H9 (cell line): Measurements from ENCODE around the gene COCH. TPM values are rescaled to one million over a fixed set of nuclear protein-coding genes. Genes with fewer than 3 reads are reported as not detected.

Experiments used
- DNase-seq: peaks from one replicate; pipeline ENCODE4 v3.0.0-alpha.2; 2017
- H2AFZ ChIP-seq: one replicate; pipeline ENCODE4 v1.6.1; 2013; ENCODE audit warnings: mild to moderate bottlenecking, low read length, control low read depth, moderate library complexity
- H2AK5ac ChIP-seq: 2 replicates; pipeline ENCODE4 v1.6.1; 2013; ENCODE audit warnings: low read length, control low read depth, mixed read lengths; ENCODE audit not compliant: insufficient read length
- H2BK120ac ChIP-seq: one replicate; pipeline ENCODE4 v1.6.1; 2013; ENCODE audit warnings: low read depth, mild to moderate bottlenecking, low read length, control low read depth, inconsistent platforms; ENCODE audit not compliant: poor library complexity, severe bottlenecking
- H2BK12ac ChIP-seq: 2 replicates; pipeline ENCODE4 v1.6.1; 2013; ENCODE audit warnings: low read length, control low read depth, mixed read lengths, low read depth; ENCODE audit not compliant: insufficient read length
- H2BK15ac ChIP-seq: 2 replicates; pipeline ENCODE4 v1.6.1; 2013; ENCODE audit warnings: low read depth, low read length, control low read depth
- H2BK20ac ChIP-seq: one replicate; pipeline ENCODE4 v1.6.1; 2013; ENCODE audit warnings: low read depth, mild to moderate bottlenecking, low read length, control low read depth, inconsistent platforms; ENCODE audit not compliant: poor library complexity, severe bottlenecking
- H2BK5ac ChIP-seq: 2 replicates; pipeline ENCODE4 v1.6.1; 2013; ENCODE audit warnings: low read length, control low read depth, mixed read lengths; ENCODE audit not compliant: insufficient read length
- H3K14ac ChIP-seq: 2 replicates; pipeline ENCODE4 v1.6.1; 2013; ENCODE audit warnings: low read length, control low read depth; ENCODE audit not compliant: insufficient read depth
- H3K18ac ChIP-seq: 2 replicates; pipeline ENCODE4 v1.6.1; 2013; ENCODE audit warnings: low read depth, mild to moderate bottlenecking, mixed read lengths, low read length, control low read depth; ENCODE audit not compliant: insufficient read length
- H3K23ac ChIP-seq: 2 replicates; pipeline ENCODE4 v1.6.1; 2013; ENCODE audit warnings: low read length, control low read depth, mixed read lengths, low read depth; ENCODE audit not compliant: insufficient read length
- H3K23me2 ChIP-seq: 2 replicates; pipeline ENCODE4 v1.6.1; 2013; ENCODE audit warnings: low read depth, mild to moderate bottlenecking, mixed read lengths, low read length, control low read depth; ENCODE audit not compliant: insufficient read length, poor library complexity, severe bottlenecking
- H3K27ac ChIP-seq: 2 replicates; pipeline ENCODE4 v1.5.1; 2013; ENCODE audit warnings: low read length, control low read depth, mixed read lengths, low read depth; ENCODE audit not compliant: insufficient read length
- H3K27me3 ChIP-seq: 2 replicates; pipeline ENCODE4 v1.6.1; 2013; ENCODE audit warnings: low read length, control low read depth, inconsistent platforms; ENCODE audit not compliant: insufficient read depth
- H3K4ac ChIP-seq: 2 replicates; pipeline ENCODE4 v1.6.1; 2013; ENCODE audit warnings: low read depth, mild to moderate bottlenecking, control low read depth, inconsistent platforms, low read length, moderate library complexity
- H3K4me1 ChIP-seq: 2 replicates; pipeline ENCODE4 v1.6.1; 2013; ENCODE audit warnings: low read length, control low read depth, inconsistent platforms; ENCODE audit not compliant: insufficient read depth
- H3K4me2 ChIP-seq: 2 replicates; pipeline ENCODE4 v1.6.1; 2013; ENCODE audit warnings: low read length, control low read depth, mixed read lengths; ENCODE audit not compliant: insufficient read length, insufficient read depth
- H3K56ac ChIP-seq: 2 replicates; pipeline ENCODE4 v1.6.1; 2013; ENCODE audit warnings: low read depth, mild to moderate bottlenecking, mixed read lengths, low read length, control low read depth; ENCODE audit not compliant: insufficient read length
- H3K79me1 ChIP-seq: 2 replicates; pipeline ENCODE4 v1.6.1; 2013; ENCODE audit warnings: low read depth, mild to moderate bottlenecking, moderate library complexity, low read length, control low read depth, inconsistent platforms; ENCODE audit not compliant: insufficient read depth, poor library complexity, severe bottlenecking
- H3K79me2 ChIP-seq: 2 replicates; pipeline ENCODE4 v1.6.1; 2013; ENCODE audit warnings: low read length, control low read depth, inconsistent platforms; ENCODE audit not compliant: insufficient read depth
- H3K9ac ChIP-seq: 2 replicates; pipeline ENCODE4 v1.6.1; 2013; ENCODE audit warnings: low read length, control low read depth, mixed read lengths; ENCODE audit not compliant: insufficient read length; ENCODE audit errors: extremely low read depth
- H3K9me3 ChIP-seq: one replicate; pipeline ENCODE4 v1.6.1; 2013; ENCODE audit warnings: low read depth, low read length, inconsistent platforms; ENCODE audit not compliant: control insufficient read depth
- H3T11ph ChIP-seq: one replicate; pipeline ENCODE4 v1.6.1; 2013; ENCODE audit warnings: mild to moderate bottlenecking, low read length, control low read depth, inconsistent platforms
- H4K20me1 ChIP-seq: one replicate; pipeline ENCODE4 v1.6.1; 2013; ENCODE audit not compliant: control insufficient read depth, insufficient read length, insufficient read depth
- H4K5ac ChIP-seq: 2 replicates; pipeline ENCODE4 v1.6.1; 2013; ENCODE audit warnings: low read depth, mild to moderate bottlenecking, mixed read lengths, low read length, control low read depth; ENCODE audit not compliant: insufficient read length
- H4K8ac ChIP-seq: replicated peaks from 2 replicates; pipeline ENCODE4 v1.6.1; 2013; ENCODE audit warnings: low read length, control low read depth, mixed read lengths, low read depth; ENCODE audit not compliant: insufficient read length
- H4K91ac ChIP-seq: 2 replicates; pipeline ENCODE4 v1.6.1; 2013; ENCODE audit warnings: low read depth, mild to moderate bottlenecking, moderate library complexity, mixed read lengths, low read length, control low read depth; ENCODE audit not compliant: insufficient read length
- H3K27ac Mint-ChIP-seq, 3 experiments: 2 replicates in 2 of 3; 3 replicates in 1 of 3; pipeline ENCODE4 v1.8.0; 2020 to 2021; ENCODE audit warnings: mixed read lengths in 3 of 3, mild to moderate bottlenecking in 1 of 3, moderate library complexity in 1 of 3
- H3K27me3 Mint-ChIP-seq: 2 replicates; pipeline ENCODE4 v1.8.0; 2021; ENCODE audit warnings: low read depth, mild to moderate bottlenecking, moderate library complexity, mixed read lengths
- H3K36me3 Mint-ChIP-seq, 3 experiments: 2 replicates in 2 of 3; 3 replicates in 1 of 3; pipeline ENCODE4 v1.8.0; 2020 to 2021; ENCODE audit warnings: low read depth in 3 of 3, mixed read lengths in 3 of 3; ENCODE audit not compliant: insufficient read depth in 1 of 3
- H3K4me1 Mint-ChIP-seq, 2 experiments: 2 replicates each; pipeline ENCODE4 v1.8.0; 2020; ENCODE audit warnings: mixed read lengths in 2 of 2
- H3K4me3 Mint-ChIP-seq, 2 experiments: 2 replicates in 1 of 2; 3 replicates in 1 of 2; pipeline ENCODE4 v1.8.0; 2020 to 2021; ENCODE audit warnings: mild to moderate bottlenecking in 2 of 2, mixed read lengths in 2 of 2, moderate library complexity in 1 of 2
- H3K9me3 Mint-ChIP-seq, 2 experiments: 2 replicates in 1 of 2; 3 replicates in 1 of 2; pipeline ENCODE4 v1.8.0; 2020; ENCODE audit warnings: mild to moderate bottlenecking in 2 of 2, mixed read lengths in 2 of 2, moderate library complexity in 1 of 2
- WGBS: extraction: QIAGEN DNeasy Blood & Tissue Kit; methylation state at CpG from one replicate; pipeline ENCODE4 v1.1.7; 2013; ENCODE audit warnings: missing lambda C conversion rate, low lambda C conversion rate, mixed read lengths; ENCODE audit not compliant: insufficient read length; ENCODE audit errors: extremely low coverage; 5-methylcytosine and 5-hydroxymethylcytosine counted together
- total RNA-seq: library from RNA; stranded (reverse); gene quantifications from 2 replicates; pipeline ENCODE4 v1.2.1, GENCODE V29; 2021
- TF ChIP-seq, protein P1 (sequence below): fragments of 200-600 bp; sonication (generic); conservative IDR thresholded peaks from 3 replicates; pipeline ENCODE4 v1.8.0; 2021; ENCODE audit warnings: antibody characterized with exemption, mild to moderate bottlenecking

Gene COCH
- total RNA-seq, 1 experiment from 2014 or later = 25.8 TPM

DNA sequence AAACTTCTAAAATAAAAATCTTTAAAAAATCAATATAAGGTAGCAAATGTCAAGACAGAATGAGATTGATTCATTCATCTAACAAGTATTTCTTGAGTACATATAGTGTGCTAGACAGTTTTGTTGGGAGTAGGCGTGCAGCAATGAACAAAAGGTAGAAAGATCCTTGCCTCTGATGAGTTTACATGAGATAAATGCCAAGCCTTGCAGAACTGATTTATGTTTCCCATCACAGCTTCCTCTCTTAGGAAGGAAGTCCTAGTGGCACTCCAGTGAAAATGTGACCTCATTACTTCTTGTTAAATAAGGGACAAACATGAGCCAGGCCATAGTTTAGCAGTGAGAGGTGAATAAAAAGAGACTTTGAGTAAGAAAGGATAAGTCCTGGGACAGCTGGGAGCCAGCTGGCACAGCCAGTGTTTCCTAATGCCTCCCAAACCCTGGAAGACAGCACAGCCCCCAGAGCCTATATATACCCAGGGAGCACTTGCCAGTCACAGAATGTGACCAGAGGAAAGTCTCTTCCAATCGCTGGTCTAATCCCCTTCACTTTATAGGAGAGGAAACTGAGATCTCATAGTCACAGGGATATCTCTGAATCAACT is 4.7 kb upstream of the COCH start:
- H3K18ac ChIP-seq = no peak overlapping the region
- Mint-ChIP-seq H3K27ac (no peak overlapping the region), H3K36me3 (no peaks in the 10 kb centered on the region; a peak in 1 of 7 replicates), H3K4me3 (no peak overlapping the region), H3K27me3 (peaks cover 18% of the 10 kb centered on the region), H3K9me3 (no peaks in the 10 kb centered on the region), H3K4me1 (peaks cover 28 to 33% of the 10 kb centered on the region in 2 experiments)
- H3K79me1 ChIP-seq = no peaks in the 10 kb centered on the region
- no peak overlapping the region for H3K56ac ChIP-seq
- no peak overlapping the region for H3K23ac ChIP-seq
- no peak overlapping the region for H3T11ph ChIP-seq
- no peak overlapping the region for H2BK120ac ChIP-seq
- DNase-seq = no peak
- no peak overlapping the region for H2BK5ac ChIP-seq
- H4K20me1 ChIP-seq = no peaks in the 10 kb centered on the region
- H2AFZ ChIP-seq = no peak overlapping the region
- WGBS = no CpG with 5 or more reads among the region's 2 CpGs
- H3K9me3 ChIP-seq = no peaks in the 10 kb centered on the region
- no peak overlapping the region for H2BK15ac ChIP-seq
- H3K27me3 ChIP-seq = peaks cover 10% of the 10 kb centered on the region; the same call in 1 of the 2 replicates
- H2BK12ac ChIP-seq = no peak overlapping the region
- no peak overlapping the region for H3K14ac ChIP-seq
- H2BK20ac ChIP-seq = no peak overlapping the region
- no peak overlapping the region for H3K4ac ChIP-seq
- H4K8ac ChIP-seq = no peak overlapping the region
- H4K91ac ChIP-seq = no peak overlapping the region
- H3K4me1 ChIP-seq = peaks cover 2% of the 10 kb centered on the region; the same call in 1 of the 2 replicates
- no peak overlapping the region for H2AK5ac ChIP-seq
- H3K23me2 ChIP-seq = peaks cover 7% of the 10 kb centered on the region
- no peak overlapping the region for H4K5ac ChIP-seq
- TF ChIP-seq, protein P1, sequence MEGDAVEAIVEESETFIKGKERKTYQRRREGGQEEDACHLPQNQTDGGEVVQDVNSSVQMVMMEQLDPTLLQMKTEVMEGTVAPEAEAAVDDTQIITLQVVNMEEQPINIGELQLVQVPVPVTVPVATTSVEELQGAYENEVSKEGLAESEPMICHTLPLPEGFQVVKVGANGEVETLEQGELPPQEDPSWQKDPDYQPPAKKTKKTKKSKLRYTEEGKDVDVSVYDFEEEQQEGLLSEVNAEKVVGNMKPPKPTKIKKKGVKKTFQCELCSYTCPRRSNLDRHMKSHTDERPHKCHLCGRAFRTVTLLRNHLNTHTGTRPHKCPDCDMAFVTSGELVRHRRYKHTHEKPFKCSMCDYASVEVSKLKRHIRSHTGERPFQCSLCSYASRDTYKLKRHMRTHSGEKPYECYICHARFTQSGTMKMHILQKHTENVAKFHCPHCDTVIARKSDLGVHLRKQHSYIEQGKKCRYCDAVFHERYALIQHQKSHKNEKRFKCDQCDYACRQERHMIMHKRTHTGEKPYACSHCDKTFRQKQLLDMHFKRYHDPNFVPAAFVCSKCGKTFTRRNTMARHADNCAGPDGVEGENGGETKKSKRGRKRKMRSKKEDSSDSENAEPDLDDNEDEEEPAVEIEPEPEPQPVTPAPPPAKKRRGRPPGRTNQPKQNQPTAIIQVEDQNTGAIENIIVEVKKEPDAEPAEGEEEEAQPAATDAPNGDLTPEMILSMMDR = no peak
- H3K79me2 ChIP-seq = no peaks in the 10 kb centered on the region
- no peak overlapping the region for H3K27ac ChIP-seq
- no peak overlapping the region for H3K9ac ChIP-seq
- H3K4me2 ChIP-seq = no peak overlapping the region
